Right lobe of liver (tissue), 4 donors: ENCODE data around the gene FRMD3.

Source experiments
- POLR2A ChIP-seq: fragments of 450-650 bp; IDR thresholded peaks from one replicate; pipeline ENCODE4 v1.6.1; 2017; ENCODE audit warnings: antibody characterized with exemption, mild to moderate bottlenecking
- TF ChIP-seq, protein P1 (sequence below), 4 donors: fragments of 200-600 bp in 3 of 4; fragments of 450-650 bp in 1 of 4; IDR thresholded peaks; one replicate each; pipeline versions ENCODE4 v1.5.1 to v1.8.0; 2016 to 2022; ENCODE audit warnings: antibody characterized with exemption in 4 of 4, mild to moderate bottlenecking in 2 of 4
- donor health status: DM: no; HTN: no; CAD: no.
- donor health status: DM: no; HTN: no; CAD: no.
- donor health status: DM: no; HTN: yes; CAD: no.

DNA sequence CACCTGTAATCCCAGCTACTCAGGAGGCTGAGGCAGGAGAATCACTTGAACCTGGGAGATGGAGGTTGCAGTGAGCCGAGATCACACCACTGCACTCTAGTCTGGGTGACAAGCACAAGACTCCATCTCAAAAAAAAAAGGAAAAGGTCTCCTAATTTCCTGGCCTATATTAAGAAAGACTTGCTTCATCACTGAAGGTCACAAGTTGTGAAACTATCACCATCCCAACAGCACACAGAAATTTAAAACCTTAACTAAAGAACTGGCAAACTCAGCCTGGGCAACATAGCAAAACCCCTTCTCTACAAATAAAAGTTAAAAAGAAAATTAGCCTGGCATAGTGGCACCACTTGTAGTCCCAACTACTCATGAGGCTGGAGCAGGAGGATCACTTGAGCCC lies 17.2 kb downstream of the FRMD3 start:
- no peak for TF ChIP-seq POLR2A
- TF ChIP-seq, protein P1, sequence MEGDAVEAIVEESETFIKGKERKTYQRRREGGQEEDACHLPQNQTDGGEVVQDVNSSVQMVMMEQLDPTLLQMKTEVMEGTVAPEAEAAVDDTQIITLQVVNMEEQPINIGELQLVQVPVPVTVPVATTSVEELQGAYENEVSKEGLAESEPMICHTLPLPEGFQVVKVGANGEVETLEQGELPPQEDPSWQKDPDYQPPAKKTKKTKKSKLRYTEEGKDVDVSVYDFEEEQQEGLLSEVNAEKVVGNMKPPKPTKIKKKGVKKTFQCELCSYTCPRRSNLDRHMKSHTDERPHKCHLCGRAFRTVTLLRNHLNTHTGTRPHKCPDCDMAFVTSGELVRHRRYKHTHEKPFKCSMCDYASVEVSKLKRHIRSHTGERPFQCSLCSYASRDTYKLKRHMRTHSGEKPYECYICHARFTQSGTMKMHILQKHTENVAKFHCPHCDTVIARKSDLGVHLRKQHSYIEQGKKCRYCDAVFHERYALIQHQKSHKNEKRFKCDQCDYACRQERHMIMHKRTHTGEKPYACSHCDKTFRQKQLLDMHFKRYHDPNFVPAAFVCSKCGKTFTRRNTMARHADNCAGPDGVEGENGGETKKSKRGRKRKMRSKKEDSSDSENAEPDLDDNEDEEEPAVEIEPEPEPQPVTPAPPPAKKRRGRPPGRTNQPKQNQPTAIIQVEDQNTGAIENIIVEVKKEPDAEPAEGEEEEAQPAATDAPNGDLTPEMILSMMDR (IDR thresholded peaks at IDR 0.05) = no peak
